HG02970 (cell line): ENCODE measurements around the gene FGF18.

Source experiments
- ATAC-seq: cut with Tn5 transposase; IDR thresholded peaks from one replicate; pipeline ENCODE4 v1.9.1; 2021; ENCODE audit warnings: mild to moderate bottlenecking, moderate library complexity, moderate number of reproducible peaks; ENCODE audit not compliant: unreplicated experiment, low FRiP score

The FGF18 gene

GRCh38 chr5:171462928-171463861, 43.7 kb downstream of the FGF18 start:
- no peak for ATAC-seq

GRCh38 chr5:171463862-171464229, 44.4 kb downstream of the FGF18 start:
- ATAC-seq: no peak

- no peak for ATAC-seq
Measured at GRCh38 chr5:171464829-171465228, 45.4 kb downstream of the FGF18 start.

GRCh38 chr5:171467107-171467506, 47.7 kb downstream of the FGF18 start:
- no peak for ATAC-seq

GRCh38 chr5:171469326-171469725, 49.9 kb downstream of the FGF18 start:
- ATAC-seq: no peak

GRCh38 chr5:171470420-171470819, 51.0 kb downstream of the FGF18 start:
- ATAC-seq: no peak

GRCh38 chr5:171474230-171474813, 54.9 kb downstream of the FGF18 start:
- ATAC-seq: no peak

GRCh38 chr5:171475596-171475995, 56.1 kb downstream of the FGF18 start:
- no peak for ATAC-seq

GRCh38 chr5:171476701-171477100, 57.3 kb downstream of the FGF18 start:
- ATAC-seq: no peak

GRCh38 chr5:171477101-171477500, 57.7 kb downstream of the FGF18 start:
- no peak for ATAC-seq

- ATAC-seq: no peak
Measured at GRCh38 chr5:171477666-171478065, 58.2 kb downstream of the FGF18 start.

GRCh38 chr5:171478946-171479775, 59.7 kb downstream of the FGF18 start:
- no peak for ATAC-seq

GRCh38 chr5:171479776-171480125, 60.3 kb downstream of the FGF18 start:
- no peak for ATAC-seq

- no peak for ATAC-seq
Measured at GRCh38 chr5:171480239-171480638, 60.8 kb downstream of the FGF18 start.

GRCh38 chr5:171481571-171482433, 62.4 kb downstream of the FGF18 start:
- no peak for ATAC-seq

GRCh38 chr5:171482434-171482730, 62.9 kb downstream of the FGF18 start:
- ATAC-seq: no peak

- ATAC-seq: no peak
Measured at GRCh38 chr5:171483551-171484135, 64.2 kb downstream of the FGF18 start.

GRCh38 chr5:171484460-171484899, 65.0 kb downstream of the FGF18 start:
- no peak for ATAC-seq

GRCh38 chr5:171485668-171486067, 66.2 kb downstream of the FGF18 start:
- no peak for ATAC-seq

GRCh38 chr5:171486613-171487012, 67.2 kb downstream of the FGF18 start:
- no peak for ATAC-seq
